ENCODE results near the gene EZH1. TPM values are rescaled to one million over a fixed set of nuclear protein-coding genes. Genes with fewer than 3 reads are reported as not detected.
A peak's percentile ranks its signal among the peaks of the same experiment; 100 is the strongest.

EZH1 gene
- total and polyA plus RNA-seq, 8 donors: 6.3 to 512 (median 29.1) TPM

GRCh38 chr17:42675348-42675964, 69.4 kb downstream of the EZH1 start:
- Histone ChIP-seq H3K27me3 (peaks cover 0 to 54% (median 0%) of the 10 kb centered on the region in 3 donors), H3K36me3 (peaks cover 31 to 33% (median 32%) of the 10 kb centered on the region in 4 donors), H3K4me1 (peaks cover 51 to 87% (median 78%) of the 10 kb centered on the region in 4 donors), H3K27ac (peak overlapping the region; percentile 75 to 99 (median 96)), H3K4me3 (peak overlapping the region; percentile 85 to 96 (median 90)), H3K9me3 (no peaks in the 10 kb centered on the region)
- DNase-seq: peak; percentile 76 to 77
- no peak for TF ChIP-seq EP300 (IDR thresholded peaks at IDR 0.05)
- no peak for TF ChIP-seq POLR2AphosphoS5 (IDR thresholded peaks at IDR 0.05)
- no peak for TF ChIP-seq POLR2A (IDR thresholded peaks at IDR 0.05)
- TF ChIP-seq CTCF (IDR thresholded peaks at IDR 0.05): no peak
- intact Hi-C loops (cut with DNase I; ENCODE audit: low total_unique reads): no loop called here
- WGBS, 5 donors: 0 to 1% (median 1%) methylated on average over 18 to 27 of the region's 27 CpGs

DNA sequence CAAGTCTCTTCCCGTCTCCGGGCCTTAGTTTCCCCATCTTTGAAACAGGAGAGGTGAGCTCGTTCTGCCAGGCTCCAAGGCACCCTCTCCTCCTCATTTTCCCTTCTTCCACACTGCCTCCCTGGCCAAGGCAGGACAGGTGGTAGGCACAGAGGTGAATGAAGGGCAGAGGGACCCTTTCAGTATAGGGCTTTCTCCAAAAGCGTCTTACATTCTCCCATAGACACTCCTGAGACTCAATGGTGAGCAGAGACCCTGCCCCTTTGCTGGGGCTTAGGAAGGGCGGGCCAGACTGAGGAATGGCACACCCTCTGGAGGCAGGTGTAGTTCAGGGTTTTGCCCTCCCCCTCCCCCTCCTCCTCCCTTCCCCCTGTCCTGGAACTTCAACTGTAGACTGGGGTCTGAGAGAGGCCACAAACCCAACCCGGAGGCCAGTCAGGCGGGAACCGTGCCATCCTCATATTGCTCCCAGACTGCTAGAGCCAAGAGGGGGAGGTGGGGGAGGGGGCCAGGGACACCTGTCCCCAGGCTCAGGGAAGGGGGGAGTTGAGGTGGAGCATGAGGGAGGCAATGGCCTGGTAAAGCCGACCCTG, 70.0 kb downstream of the EZH1 start:
- peaks cover 35 to 39% (median 38%) of the 10 kb centered on the region in 4 donors for H3K36me3 ChIP-seq
- no peaks in the 10 kb centered on the region for H3K9me3 ChIP-seq
- H3K4me1 ChIP-seq: peaks cover 45 to 86% (median 75%) of the 10 kb centered on the region in 4 donors
- peak overlapping the region; percentile 85 to 96 (median 90) for H3K4me3 ChIP-seq
- H3K27ac ChIP-seq: peak overlapping the region; percentile 75 to 99 (median 96)
- H3K27me3 ChIP-seq: peaks cover 0 to 54% (median 0%) of the 10 kb centered on the region in 3 donors
- 14 to 34% (median 16%) methylated on average over 8 to 9 of the region's 9 CpGs for WGBS, 5 donors
- intact Hi-C loops (cut with DNase I; ENCODE audit: low total_unique reads): no loop called here
- TF ChIP-seq EP300 (IDR thresholded peaks at IDR 0.05) (no peak), CTCF (IDR thresholded peaks at IDR 0.05) (peak in 1 of 7 experiments; percentile 5), POLR2A (IDR thresholded peaks at IDR 0.05) (no peak), POLR2AphosphoS5 (IDR thresholded peaks at IDR 0.05) (no peak)
- peak; percentile 66 to 67 for DNase-seq

DNA sequence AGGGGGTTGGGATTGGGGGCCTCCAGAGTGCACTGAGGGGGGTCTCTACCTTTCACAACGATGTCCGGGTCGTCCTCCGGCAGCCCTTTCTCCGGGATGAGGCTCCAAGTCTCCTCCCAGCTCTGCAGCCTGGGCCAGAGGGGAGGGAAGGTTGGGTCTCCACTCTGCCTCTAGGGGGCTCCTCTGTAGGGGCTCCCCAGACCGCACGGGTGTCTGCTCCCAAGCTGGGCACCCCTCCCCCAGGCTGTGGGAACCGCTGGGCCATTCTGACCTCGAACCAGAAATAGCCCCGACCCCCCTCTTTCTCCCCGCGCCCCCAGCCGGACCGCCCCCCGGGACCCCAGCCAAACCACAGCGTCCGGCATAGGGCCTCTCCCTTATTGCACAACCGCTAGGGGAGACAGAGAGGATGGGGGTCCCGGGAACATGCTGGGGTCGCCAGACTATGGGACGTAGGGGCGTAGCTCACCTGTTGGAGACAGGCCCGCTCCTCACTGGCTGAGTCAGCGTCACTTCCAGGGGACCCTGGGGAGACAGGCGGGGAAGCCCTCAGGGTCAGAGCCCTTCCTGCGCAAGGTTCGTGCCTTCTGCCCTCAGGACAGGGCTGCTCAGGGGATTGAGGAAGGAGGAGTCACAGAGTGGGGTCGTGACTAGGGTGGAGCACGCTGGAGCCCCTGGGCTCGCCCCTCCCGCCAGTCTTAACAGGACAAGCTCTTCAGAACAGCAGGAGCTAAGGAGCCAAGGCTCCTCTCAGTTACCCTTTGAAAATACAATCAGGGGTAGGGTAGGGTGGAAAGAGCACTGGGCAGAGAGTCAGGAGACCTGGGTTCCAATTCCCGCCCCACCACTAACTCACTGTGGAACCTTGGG, 70.7 kb downstream of the EZH1 start:
- 6 to 11% (median 9%) methylated on average over 24 to 32 of the region's 32 CpGs for WGBS, 5 donors
- Histone ChIP-seq H3K36me3 (peaks cover 43 to 47% (median 45%) of the 10 kb centered on the region in 4 donors), H3K4me3 (peak overlapping the region; percentile 85 to 96 (median 90)), H3K27ac (peak overlapping the region; percentile 25 to 99 (median 96)), H3K27me3 (peaks cover 0 to 54% (median 0%) of the 10 kb centered on the region in 3 donors), H3K9me3 (no peaks in the 10 kb centered on the region), H3K4me1 (peaks cover 43 to 86% (median 73%) of the 10 kb centered on the region in 4 donors)
- peak; percentile 45 to 82 for DNase-seq
- TF ChIP-seq CTCF (IDR thresholded peaks at IDR 0.05): peak in 3 of 7 experiments; percentile 21 to 50 (median 34)
- TF ChIP-seq POLR2AphosphoS5 (IDR thresholded peaks at IDR 0.05): no peak
- intact Hi-C loops (cut with DNase I; ENCODE audit: low total_unique reads): no loop called here

DNA sequence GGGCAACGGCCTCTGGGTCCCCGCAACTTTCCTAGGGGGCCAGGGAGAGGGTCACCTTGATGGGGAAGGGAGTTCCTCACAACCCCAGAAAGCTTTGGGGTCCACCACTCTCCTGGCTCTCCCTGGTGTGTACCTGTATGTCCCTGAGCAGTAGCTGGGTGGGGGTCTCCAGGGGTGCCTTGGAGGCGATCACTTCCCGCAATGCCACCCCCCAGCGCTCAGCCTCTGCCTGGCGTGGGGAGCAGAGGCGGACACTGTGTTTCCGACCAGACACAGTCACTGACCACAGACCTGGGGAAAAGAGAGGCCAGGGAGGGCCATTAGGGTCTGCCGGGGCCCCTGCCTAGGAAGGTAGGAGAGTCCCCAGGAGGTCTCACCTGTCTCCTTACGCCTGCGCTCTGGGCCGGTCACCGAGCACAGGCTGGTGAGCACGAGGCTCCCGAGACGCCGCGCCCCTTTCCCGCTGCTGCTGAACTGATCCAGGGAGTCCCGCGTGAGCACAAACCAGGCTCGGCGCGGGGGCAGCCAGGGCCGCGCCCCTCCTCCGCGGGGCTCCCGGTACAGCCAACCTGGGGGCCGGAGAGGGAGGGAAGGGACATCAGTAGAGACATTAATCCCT, 71.5 kb downstream of the EZH1 start:
- intact Hi-C loops (cut with DNase I; ENCODE audit: low total_unique reads): no loop called here
- DNase-seq: peak in 1 of 2 donors; percentile 37
- H3K27ac ChIP-seq: peak overlapping the region; percentile 9 to 99 (median 96)
- H3K4me3 ChIP-seq: peak overlapping the region; percentile 85 to 96 (median 90)
- H3K4me1 ChIP-seq: peaks cover 43 to 86% (median 73%) of the 10 kb centered on the region in 4 donors
- 49 to 63% (median 50%) methylated on average over 20 to 30 of the region's 30 CpGs for WGBS, 5 donors
- peaks cover 0 to 54% (median 0%) of the 10 kb centered on the region in 3 donors for H3K27me3 ChIP-seq
- peaks cover 44 to 54% (median 53%) of the 10 kb centered on the region in 4 donors for H3K36me3 ChIP-seq
- TF ChIP-seq CTCF (IDR thresholded peaks at IDR 0.05) (no peak), POLR2A (IDR thresholded peaks at IDR 0.05) (no peak), POLR2AphosphoS5 (IDR thresholded peaks at IDR 0.05) (no peak)
- H3K9me3 ChIP-seq: no peaks in the 10 kb centered on the region
